ENCODE measurements around the gene TK2.
"Not testable (repeated sequence)": the region's sequence is repeated elsewhere in the genome, so short reads cannot be mapped to it uniquely, and the experiment has no call there.

Gene TK2

DNA sequence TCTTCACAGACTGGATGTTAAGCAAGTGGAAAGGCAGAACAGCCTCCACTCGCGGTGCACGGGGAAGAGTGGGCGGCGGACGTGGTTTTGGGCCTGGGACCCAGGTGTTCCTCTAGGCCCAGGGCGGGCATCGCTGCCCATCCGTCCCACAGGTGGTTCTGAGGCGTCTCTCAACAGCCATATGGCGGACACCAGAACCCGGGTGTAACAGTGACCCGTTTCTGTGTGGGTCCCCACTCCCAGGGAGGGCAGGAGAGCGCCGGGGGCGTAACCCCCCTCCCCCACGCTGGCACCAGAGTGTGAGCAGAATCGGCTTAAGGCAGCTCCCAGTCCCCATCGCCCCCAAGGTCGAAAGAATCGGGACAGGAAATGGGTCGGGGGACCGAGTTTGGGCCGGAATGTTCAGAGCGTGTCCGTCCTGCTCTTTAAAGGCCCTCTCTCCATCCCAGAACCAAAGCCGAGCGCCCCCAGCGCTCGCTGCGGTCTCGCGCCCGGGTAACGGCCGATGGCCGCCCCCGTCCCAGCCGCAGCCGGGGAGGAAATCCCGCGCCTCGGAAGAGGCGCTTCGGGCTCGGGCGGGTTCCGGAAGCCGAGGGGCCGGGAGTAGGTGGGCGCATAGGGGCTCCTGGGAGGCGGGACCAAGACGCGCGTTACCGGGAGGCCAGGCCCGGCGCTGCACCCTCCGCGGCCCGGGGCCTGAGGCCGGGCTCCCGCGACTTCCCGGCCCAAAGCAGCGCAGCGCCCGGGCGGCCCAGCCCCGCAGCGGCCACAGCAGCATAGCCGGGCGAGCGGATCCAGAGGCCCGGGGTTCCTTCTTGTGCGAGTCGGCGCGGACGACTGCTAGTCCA is at the start of gene TK2:
Gene TK2 (minus strand): TSS at position 839 of the 848 bp plus-strand sequence. CDS start 61 bp downstream, at position 778.
- DNase-seq (ENCODE audit: low read depth) = peak; percentile 41

- DNase-seq (ENCODE audit: low read depth) = no peak
These were observed 48.2 kb upstream of the TK2 start for GRCh38 chr16:66598111-66598510.

DNA sequence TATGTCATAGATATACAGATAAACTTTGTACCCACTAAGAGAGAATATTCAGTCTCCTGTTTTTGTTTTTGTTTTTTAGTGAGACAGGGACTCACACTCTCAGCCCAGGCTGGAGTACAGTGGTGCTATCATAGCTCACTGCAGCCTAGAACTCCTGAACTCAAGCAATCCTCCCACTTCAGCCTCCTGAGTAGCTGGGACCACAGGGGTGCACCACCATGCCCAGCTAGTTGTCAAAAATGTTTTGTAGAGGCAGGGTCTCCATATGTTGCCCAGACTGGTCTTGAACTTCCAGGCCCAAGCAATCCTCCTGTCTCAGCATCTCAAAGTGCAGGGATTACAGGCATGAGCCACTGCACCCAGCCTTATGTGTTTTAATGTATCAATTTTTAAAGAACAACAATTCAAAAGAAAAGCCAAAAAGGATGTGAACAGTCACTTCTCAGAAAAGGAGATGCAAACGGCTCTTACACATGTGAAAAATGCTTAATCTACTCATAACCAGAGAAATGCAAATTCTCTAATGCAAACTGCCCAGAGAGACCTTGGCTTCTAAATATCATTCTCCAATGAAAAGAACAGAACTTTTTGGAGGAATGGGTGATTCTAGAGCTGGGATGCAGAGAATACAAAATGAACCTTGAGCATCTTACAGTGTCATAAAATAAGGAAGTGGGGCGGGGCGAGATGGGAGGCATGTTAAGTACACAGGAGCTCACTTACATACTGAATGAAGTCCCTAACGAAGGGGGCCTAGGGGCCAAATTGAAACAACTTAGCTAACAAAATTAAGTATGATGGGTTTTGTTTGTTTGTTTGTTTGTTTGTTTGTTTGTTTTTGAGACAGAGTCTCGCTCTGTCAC is 47.3 kb upstream of the TK2 start:
- DNase-seq (ENCODE audit: low read depth) = no peak

DNA sequence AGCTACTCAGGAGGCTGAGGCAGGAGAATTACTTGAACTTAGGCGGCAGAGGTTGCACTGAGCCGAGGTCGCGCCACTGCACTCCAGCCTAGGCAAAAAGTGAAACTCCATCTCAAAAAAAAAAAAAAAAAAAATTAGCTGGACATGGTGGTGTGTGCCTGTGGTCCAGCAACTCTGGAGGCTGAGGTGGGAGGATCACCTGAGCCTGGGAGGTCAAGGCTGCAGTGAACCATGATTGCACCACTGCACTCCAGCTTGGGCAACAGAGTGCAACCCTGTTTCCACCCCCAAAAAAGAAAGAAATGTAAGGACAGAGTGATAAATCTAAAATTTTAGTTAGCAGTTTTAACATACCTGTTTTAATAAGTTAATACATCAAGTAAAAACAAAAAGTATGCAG is 46.6 kb upstream of the TK2 start:
- DNase-seq (ENCODE audit: low read depth) = not testable (repeated sequence)

DNA sequence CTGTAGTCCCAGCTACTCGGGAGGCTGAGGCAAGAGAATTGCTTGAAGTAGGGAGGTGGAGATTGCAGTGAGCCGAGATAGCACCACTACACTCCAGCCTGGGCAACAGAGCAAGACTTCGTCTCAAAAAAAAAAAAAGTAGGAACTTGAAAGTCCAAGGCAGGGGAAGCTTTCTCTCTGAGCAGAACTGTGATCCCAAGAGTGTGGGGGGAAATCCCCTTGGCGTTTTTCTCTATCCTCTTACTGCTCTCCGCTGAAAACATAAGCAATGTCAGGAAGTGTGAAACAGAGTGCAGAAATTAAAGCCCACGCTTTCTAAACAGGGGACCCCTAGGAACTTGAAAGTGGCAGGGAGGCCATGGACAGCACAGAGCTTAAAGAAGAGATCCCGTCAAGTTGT is 44.8 kb upstream of the TK2 start:
- no peak for DNase-seq (ENCODE audit: low read depth)

GRCh38 chr16:66592814-66593213 is 42.9 kb upstream of the TK2 start:
- DNase-seq (ENCODE audit: low read depth) = no peak

DNA sequence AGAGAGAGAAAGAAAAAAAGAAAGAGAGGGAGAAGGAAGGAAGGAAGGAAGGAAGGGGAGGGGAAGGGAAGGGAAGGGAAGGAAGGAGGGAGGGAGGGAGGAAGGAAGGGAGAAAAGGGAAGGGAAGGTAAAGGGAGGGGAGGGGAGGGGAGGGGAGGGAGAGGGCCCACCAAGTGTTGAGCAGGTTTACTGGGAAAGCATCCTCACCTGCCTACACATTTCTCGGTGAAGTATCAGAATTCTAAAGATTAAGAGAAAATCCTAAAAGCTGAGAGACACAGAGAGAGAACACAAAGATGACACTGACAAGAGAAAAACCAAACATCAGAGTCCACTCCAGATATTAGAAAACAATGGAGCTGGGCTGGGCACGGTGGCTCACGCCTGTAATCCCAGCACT is 42.3 kb upstream of the TK2 start:
- no peak for DNase-seq (ENCODE audit: low read depth)

GRCh38 chr16:66591018-66591417 is 41.1 kb upstream of the TK2 start:
- DNase-seq (ENCODE audit: low read depth) = no peak

DNA sequence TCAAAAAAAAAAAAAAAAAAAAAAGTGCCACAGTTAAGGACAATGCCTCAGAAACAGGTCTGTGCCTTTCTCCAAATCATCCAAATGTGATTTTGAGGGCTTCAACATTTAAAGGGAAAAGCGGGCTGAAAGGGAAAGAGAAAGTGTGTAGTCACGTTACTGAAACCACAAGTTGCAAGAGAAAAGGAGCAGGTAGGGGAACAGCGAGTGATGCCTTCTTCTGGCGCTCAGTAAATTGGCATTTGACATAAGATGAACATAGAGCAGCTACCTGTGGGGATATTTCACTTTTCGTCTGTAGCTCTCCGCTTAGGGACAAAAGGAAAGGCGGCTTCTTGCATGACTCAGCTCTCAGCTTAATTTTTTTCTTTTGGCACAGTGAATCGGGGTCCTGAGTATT is 40.4 kb upstream of the TK2 start:
- no peak for DNase-seq (ENCODE audit: low read depth)

DNA sequence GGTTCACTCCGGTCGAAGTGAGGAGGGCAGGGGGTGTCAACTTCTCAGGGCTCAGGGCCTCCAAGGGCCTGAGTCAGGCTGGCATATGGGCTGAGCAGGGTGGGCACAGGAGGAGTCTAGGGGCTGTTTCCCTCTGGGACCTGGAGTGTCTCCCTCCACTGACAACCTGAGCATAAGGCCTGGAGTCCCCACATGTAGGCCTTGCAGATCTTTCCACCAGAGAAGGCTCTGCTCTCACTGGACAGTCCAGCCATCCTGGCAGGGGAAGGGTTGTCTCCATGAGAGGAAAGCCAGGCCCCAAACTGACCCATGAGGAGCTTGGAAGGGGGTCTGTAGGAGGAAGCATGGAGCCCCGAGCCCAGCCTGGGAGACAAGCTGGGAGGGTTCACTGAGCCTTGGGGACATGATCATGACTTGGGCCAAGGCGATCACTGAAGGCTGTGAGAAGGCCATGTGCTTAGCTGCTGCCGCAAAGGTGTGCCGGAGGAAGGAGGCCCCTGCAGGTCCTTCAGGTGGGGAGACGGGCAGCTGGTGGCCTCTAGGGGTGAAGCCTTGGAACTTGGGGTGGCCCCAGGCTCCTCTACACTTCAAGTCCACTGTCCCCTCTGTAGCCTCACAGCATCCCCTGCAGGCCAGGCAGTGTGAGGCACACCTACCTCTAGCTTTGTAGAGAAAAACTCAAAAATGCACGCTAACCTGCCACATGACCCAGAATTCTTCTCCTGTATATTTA is 39.2 kb upstream of the TK2 start:
- DNase-seq (ENCODE audit: low read depth) = peak; percentile 52

DNA sequence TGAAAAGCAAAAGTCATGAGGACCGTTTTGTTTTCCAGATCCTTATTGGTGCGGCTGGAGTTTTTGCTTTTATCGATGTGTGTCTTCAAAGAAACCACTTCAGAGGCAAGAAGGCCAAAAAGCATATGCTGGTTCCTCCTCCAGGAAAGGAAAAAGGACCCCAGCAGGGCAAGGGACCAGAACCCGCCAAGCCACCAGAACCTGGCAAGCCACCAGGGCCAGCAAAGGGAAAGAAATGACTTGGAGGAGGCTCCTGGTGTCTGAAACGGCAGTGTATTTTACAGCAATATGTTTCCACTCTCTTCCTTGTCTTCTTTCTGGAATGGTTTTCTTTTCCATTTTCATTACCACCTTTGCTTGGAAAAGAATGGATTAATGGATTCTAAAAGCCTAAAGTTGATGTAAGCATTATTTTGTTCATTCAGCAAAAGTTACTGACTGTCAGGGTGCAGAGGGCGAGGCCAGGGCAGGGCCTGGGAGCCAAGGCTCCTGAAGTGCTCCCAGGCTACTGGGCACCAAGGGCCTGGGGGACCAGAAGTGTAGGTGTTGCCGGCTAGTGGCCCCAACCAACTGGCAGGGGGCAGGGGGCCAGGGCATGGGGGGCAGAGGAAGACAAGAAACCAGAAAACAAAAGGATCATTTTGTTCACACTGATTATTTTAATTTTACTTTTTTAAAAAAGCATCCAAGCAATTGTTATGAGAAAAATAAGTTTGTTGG is 38.1 kb upstream of the TK2 start:
- no peak for DNase-seq (ENCODE audit: low read depth)

- DNase-seq (ENCODE audit: low read depth) = no peak
These were observed 35.7 kb upstream of the TK2 start for GRCh38 chr16:66585481-66586239.

DNA sequence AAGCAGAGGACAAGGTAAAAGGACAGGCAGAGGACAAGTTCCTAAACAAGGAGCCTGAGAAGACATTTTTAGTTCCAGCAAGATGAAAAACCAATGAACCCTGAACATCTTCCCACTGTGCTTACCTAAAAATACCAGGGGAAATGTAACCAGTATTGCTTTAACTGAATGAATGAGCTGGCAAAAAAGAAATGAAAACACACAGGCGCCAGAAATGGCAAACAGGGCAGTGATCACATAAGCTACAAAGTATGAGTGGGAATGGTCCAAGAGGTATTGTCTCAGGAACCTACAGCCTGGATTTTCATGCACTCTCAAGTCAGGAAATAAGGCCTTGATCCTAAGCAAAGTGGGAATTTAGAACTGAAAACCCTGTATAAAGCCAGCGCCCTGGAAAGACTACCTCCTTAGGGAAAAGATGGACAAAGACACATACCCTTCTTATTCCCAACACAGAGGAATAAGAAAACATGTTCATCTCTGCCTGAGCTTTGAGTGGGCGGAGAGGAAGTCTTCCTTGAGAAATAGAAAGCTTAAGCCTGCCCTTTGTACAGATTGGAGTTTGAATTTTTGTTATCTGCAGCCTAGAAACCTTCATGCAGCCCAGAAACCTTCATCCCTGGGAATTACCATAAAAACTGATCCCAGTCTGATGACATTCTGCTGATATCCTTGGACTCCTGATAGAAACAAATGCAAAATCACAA is 31.5 kb upstream of the TK2 start:
- no peak for DNase-seq (ENCODE audit: low read depth)

DNA sequence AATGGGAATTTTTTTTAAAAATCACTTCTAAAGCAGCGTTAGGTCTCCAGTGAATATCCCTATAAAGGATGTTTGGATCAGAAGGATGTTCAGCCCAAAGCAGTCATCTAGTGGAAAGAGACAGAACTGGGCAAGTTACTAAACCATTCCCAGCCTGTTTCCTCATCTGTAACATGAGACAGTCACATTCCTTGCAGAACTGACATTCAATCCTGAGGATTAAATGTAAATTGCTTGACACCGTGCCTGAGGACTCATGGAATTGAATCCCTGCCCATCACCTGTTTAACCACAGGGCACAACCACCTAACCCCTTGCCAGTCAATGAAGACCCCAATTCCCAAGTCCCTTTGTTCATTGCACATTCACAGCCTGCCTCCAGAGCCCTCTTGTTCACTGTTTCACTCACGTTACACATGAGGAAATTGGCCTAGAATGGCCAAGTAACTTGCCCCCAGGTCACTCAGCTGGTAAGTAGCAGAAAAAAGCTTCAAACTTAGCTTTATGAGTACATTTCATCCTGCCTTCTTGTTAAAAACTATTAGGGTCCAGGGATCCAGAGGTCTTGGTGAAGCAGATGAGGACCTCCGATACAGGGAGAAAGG is 30.8 kb upstream of the TK2 start:
- DNase-seq (ENCODE audit: low read depth) = no peak

- no peak for DNase-seq (ENCODE audit: low read depth)
These were observed 29.0 kb upstream of the TK2 start, which contains the start of gene CMTM2 for GRCh38 chr16:66578651-66579531. CMTM2 (plus strand) TSS chr16:66579463; CDS start chr16:66579608, 145 bp downstream.

- no peak for DNase-seq (ENCODE audit: low read depth)
These were observed 26.4 kb upstream of the TK2 start for GRCh38 chr16:66576296-66576695.

GRCh38 chr16:66575060-66575459 is 25.1 kb upstream of the TK2 start:
- DNase-seq (ENCODE audit: low read depth) = no peak

DNA sequence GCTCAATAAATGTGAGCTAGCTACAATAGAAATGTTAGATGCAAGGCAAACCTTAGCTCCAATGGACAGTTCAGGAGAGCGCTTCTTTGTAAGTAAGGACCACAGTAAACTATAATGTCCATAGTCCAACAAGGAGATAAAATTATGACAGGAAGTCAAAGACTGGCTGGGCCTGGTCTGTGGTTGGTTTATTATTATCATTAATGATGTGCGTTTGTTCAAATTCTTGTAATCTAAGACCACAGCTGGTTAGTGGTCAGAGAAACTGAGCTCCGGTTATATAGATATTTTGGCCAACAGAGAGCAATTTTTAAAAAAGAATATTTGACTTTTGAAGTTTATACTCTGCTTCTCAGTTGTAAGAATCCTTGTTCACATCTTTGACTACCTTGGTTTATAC is 24.6 kb upstream of the TK2 start:
- DNase-seq (ENCODE audit: low read depth) = no peak

DNA sequence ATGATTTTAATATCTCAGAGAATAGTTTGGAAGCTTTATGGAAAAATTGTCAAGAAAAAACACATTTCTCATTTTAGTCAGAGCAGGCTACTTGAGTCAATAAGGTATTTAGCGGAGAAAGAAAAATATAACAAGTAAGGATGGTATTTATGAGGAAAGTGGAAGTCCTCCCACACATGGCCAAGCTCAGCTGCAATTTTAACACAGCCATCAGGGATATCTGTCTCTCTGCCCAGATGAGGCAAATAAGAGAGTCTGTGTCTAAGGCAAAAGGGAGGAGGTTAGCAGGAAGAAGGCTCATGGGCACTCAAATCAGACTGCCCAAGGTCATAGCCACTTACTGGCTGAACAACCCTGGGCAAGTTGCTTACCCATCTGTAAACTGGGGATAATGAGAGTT is 24.2 kb upstream of the TK2 start:
- no peak for DNase-seq (ENCODE audit: low read depth)

Data from activated T-helper 1 cell treated with Interleukin-2 at 50 U/mL for 16 hours (primary cell).